Stimulated activated CD4-positive, alpha-beta T cell treated with anti-CD3 and anti-CD28 coated beads, TNF-alpha, amount 100 ng/mL, for 48 hours (primary cell): ENCODE results near the gene UNKL.

Experiments used
- DNase-seq, 3 donors: peaks; one replicate each; pipeline ENCODE4 v3.0.0-alpha.2; 2020; ENCODE audit warnings: low read depth in 3 of 3

UNKL gene

DNA sequence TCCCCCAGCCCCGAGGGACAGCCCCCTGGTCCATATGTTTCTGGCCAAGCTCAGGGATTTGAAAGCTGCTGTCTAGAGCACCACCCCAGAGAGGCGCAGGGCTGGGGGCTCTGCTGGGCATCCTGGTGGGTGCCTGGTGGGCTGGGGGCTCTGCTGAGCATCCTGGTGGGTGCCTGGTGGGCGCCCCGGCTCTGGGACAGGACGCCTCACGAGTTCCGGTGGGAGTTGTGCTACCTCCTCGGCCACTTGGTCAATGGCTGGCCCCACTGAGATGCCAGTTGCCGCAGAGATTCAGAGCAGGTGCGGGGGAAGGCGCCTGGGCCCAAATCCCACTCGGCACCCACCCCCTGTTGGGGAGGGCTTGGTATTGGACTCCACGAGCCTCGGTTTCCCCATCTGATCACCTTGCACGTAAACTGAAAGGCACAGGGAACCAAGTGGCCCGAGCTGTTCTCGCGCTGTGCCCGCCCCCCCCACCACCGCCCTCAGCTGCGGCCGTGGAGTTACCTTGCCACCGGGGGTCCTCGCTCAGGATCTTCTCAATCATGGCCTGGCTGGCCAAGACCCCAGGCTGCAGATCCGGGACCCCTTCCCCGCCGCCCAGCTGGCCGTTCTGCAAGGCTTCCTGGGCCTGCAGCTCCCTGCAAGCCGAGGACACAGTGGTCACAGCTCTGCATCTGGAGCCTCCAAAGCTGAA, 13.3 kb downstream of the UNKL start:
- DNase-seq, result no peak

DNA sequence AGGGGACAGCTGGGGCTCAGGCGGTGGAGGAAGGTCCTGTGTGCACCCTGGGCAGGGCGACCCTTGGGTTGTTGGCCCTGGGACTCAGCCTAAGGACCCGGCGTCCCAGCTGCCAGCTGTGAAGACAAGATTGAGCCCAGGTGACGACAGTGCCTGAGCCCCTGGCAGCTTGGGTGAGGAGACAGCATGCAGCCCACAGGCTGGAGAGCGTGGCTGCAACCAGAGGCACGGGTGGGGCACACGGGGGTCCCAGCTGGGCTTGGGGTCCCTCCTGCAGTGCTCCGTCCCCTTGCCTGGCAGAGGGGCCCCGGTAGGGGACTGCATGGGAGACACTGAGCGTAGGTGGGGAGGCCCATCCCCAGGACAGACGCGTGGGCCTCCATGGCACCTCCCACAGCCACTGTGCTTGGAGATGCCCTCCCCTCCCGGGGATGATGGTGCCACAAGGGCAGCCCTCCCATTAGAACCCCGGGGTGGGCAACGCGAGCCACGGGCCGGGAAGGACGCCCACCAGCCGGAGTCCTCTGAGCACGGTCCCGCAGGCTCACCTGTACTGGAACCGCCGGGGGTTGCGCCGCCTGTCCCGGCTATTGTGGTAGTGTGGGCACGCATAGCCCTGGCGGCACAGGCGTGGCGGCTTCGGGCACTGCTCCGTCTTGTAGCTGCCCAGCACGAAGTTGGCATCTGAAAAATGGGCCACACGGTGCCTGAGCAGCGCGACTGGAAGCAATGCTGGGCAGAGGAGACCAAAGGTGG, 15.5 kb downstream of the UNKL start:
- DNase-seq, result no peak

DNA sequence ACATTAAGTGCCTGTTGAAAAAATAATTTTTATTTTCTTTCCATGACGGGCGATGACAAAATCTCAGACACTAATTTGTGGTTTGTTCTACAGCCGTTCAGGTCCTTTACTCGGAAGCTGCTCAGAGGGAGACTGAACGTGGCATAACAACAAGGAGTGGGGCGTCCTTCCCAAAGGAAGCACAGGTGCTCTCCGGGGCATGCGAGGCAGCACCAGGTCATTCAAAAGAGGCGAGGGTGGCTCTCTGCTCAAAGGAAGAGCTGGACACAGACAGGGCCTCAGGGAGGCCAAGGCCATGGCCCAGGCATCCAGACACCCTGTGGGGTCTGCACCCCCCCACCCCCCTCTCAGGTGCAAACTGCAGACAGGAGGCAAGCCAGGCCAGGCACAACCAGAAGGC, 16.2 kb downstream of the UNKL start:
- no peak for DNase-seq

DNA sequence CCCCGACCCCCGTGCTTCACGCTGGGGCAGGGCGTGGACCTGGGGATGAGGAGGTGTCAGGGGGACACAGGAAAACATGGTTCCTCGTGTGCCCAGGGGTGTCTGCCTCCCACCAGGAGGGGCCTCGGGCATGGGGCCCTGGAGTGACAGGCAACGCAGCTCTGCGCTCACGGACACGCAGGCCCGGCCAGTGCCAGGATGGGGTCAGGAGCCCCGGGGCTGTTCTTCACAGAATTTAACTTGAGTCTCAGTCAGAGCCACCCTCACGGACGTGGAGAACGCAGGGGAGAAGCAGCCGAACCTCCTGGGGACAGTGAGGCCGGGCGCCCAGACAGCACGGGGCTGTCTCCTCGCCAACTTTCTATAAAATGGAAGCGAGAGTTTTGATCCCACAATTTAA, 16.7 kb downstream of the UNKL start:
- no peak for DNase-seq

DNA sequence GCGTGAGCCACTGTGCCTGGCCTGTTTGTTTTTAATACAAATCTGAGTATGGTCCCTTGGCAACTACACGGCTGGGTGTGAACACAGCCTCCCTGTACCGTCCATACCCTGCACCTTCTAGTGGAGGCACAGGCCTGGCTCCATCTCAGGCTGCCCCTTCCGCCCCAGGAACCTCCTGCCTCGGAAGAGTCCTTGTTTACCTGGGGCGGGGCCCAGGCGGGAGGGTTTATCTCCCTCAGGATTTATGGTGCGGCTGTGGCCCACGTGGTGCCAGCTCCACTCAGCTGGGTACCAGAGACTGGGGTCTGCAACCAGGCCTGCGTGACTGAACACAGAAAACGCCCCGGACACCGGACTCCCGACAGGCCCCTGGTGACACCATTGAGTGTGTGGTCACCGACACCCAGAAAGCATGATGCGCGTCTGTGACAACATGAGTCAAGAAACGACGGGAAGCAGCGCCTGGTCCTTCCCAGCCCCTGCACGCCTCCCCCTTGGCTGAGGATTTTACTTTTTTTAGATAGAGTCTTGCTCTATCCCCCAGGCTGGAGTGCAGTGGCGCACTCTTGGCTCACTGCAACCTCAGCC, 19.0 kb downstream of the UNKL start:
- DNase-seq, result no peak

DNA sequence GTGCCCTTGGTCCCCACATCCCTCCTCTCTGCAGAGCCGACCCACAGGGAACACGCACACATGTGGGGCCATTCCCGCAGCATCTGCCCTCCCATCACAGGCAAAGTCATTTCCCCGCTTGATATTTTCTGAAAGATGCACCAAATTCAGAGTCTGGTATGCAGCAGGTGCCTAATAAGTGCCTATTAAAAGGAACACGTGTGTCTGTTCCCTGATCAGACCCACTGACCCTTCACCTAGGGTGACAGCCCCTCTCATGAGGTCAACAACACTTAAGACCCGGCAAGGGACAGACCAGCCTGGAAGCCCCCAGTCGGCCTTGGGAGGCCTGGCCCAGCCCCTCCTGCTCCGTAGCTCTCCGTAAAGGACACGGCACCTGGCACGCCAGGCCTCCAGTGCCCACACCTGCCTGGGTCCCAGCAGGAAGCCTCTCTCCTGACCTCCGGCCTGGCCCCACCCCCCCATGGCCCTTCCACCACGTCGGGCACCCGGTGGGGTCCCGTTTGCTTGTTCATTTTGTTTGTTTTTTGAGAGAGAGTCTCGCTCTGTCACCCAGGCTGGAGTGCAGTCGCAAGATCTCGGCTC, 20.0 kb downstream of the UNKL start:
- no peak for DNase-seq

DNA sequence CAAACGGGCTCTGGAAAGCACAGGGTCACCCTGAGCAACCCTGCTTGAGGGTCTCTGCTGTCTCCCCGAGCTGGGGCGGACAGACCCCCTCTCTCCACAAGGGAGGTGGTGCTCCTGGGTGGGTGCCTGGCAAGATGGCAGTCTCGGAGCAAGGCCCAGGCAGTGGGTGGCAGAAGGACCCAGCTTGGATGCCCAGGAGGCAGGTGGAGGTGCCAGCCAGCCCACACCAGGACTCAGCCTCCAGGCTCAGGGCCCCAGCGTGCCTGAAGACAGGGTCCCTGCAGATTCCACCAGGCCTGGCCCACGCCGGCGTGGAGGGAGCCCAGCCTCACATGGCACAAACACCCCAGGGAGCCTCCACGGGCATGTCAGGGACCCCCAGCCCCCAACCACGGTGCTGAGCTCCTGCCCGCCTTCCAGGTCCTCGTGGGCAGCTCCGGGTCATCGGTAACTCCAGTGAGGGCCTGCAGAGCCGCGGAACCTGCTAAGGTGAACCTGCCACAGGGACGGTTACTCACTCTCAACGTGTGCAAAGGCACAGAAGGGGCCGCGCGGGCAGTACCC, 20.8 kb downstream of the UNKL start:
- DNase-seq, result no peak

DNA sequence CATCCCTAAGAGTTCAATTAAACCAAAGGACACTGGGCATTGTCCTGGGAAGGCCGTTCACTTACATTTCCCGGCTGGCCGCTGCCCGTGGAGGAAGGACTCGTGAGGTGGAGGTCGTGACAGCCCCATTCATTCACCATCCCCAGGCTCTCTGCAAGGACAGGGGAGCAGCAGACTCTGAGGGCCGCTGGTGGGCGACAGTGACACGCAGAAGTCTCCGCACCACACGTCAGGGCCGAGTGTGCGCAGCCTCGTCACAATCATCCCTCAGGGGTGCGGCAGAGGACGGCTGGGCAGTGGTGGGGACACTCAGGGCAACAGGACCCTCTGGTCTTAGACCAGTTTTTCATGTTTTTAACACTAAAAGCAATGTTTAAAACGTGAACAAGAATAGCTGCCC, 21.7 kb downstream of the UNKL start:
- DNase-seq, result no peak

DNA sequence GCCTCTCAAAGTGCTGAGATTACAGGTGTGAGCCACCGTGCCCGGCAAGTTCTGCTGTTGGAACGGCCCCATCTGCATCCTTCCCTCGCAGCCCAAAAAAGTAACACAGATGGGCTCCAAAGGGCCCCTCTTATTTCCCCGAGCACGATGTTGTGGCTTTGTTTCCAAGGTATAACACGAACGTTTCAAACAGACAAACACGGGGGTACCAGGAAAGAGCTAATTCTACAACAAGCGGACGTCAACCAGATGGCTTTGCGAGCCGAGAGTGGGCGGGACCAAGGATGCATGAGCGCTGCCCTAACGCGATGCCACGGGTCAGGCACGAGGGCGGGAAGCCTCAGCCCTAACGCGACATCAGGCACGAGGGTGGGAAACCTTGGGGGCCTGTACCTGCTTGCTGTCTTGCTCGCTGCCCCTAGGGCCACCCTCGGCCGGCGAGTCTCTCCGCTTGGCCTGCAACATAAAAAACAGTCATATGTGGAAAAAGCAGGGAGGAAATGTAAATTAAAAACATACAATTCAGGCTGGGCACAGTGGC, 24.2 kb downstream of the UNKL start:
- no peak for DNase-seq

DNA sequence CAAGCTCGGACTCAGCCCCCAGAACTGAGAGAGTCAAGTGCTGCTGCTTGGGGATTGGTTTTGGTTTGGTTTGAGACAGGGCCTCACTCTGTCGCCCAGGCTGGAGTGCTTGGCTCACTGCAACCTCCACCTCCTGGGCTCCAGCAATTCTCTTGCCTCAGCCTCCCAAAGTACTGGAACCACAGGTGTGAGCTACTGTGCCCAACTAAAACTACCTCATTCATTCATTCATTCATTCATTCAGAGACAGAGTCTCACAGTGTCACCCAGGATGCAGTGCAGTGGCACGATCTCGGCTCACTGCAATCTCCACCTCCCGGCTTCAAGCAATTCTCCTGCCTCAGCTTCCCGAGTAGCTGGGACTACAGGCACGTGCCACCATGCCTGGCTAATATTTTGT, 24.7 kb downstream of the UNKL start:
- no peak for DNase-seq

DNA sequence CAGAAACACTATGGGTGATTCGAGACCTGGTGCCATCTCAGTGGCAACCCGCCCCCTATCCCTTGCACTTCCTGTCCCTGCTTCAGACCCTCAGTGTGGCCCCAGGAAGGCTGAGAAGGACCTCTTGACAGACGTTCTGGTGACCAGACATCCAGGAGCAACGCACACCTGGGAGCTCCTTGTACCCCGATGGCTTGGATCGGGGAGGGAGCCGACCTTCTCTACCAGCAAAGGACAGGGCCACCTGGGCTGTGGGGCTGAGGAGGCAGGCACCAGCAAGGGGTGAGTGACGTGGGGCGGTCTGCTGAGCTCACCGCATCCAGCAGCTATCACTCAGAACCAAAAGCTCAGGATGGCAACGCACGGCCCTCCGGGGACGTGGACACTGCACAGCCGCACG, 27.2 kb downstream of the UNKL start:
- no peak for DNase-seq

DNA sequence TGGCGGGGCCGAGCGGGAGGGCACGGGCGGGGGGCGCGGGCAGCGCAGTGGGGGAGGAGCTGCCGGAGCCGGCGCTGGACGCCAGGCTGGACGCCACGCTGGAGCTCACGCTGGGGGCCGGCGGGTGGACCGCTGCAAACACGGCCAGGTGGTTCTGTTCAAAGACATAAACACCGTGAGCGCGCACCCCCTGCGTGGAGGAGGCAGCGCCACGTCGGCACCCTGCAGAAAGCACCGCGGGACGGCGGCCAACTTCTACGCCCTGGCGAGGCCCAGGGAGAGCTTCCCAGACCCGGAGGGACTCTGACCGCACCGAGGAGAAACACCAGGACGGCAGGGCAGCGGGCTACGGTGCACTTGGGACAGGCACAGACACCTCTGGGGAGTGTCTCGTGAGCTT, 29.3 kb downstream of the UNKL start:
- no peak for DNase-seq

DNA sequence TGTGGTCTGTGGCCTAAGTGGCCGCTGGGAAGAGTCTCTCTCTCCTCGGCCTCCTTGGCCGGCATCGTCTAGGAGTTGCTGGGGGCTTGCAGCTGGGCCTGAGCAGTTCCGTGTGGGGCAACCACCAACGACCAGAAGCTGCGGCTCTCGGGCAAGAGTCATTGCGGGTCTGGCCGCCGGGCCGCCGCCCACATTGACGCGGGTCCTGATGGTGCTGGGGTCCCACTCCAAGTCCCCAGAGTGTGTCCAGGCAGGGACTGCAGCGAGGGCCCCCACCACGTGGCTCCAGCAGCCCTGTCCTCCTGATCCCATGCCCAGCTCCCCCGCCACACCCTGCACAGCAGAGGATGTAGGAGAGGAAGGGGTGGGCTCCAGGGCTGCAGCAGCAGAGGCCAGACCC, 30.9 kb downstream of the UNKL start:
- DNase-seq, result no peak

DNA sequence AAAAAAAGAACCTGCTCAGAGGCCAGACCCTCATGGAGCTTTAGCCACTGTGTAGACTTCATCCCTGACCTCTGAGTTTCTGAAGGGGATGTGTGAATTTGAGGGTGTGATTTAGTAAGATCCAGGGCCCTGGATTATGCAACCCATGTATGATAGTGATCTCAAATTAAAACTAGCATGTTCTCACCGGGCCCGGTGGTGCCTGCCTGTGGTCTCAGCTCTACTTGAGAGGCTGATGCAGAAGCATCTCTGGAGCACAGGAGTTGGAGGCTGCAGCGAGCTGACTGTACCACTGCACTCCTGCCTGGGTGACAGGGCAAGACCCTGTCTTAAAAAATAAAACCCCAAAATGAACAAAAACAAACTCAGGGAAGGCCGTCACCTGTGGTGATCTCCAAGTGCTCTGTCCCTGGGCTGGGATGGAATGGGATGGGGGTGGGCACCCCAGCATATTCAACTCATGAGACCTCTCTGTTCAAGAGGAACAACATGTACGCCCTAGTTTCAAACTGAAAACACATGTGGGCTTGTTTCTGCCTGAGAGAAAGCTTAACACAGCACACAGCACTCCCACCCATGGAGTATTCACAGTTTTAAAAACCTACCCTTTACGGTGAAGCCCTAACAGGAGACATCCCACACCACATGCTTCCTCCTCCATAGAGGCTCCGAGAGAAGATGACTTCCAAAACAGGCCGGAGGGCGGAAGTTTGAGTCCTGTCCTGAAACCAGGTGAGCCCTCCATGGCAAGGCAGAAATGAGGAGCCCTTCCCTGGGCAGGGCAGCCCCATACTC, 32.7 kb downstream of the UNKL start:
- no peak for DNase-seq

DNA sequence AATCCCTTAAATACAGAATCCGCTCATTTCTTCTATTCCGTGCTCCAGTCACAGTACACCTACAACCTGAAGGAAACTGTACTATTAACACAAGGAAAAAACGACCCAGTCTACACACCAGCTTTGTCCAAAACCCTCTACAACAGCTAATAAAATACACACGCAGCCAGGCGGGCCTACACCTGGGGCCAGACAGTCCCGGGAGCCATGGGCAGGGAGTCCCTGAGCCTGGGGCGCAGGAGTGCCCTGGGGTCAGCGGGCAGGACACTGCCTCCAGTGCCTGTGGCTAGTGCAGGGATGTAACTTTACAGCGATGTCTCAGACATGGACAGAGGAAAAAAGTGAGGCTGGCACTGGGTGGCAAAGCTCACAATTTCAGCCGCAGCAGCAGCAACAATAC, 34.3 kb downstream of the UNKL start:
- DNase-seq, result no peak

DNA sequence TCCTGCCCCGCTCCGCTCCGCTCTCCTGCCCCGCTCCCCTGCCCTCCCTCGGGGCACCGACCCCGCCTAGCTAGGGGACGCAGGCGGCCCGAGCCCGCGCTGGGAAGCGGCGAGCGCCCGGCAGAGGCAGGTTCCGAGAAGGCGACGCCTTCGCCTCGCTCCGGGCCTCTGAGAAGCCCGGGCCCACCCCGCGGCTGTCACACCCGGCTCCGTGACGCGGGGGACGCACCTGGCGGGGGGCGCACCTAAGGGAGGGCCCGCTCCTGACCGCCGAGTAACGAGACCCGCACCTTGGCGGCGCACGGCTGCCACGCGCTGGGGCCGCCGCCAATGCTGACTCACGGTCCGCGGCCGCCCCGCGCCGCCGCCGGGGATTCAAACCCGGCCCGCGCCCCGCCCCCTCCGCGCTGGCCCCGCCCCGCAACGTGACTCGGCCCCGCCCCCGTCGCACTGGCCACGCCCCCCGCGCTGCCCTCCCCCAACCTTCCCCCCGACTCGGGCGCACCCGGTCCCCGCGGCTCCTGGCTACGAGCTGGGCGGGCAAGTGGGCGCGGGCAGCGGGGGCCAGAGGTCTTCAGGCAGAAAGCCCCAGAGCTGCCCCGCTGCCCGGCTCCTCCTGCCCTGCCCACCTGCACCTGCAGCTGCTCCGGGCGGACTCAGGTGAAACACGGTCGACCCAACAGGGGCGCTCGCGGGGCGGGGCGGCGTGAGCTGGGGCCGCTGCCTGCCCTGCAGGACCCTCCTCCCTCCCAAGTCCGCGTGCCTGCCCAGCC, 35.0 kb downstream of the UNKL start:
- peak; percentile 37 to 81 (median 60) for DNase-seq

DNA sequence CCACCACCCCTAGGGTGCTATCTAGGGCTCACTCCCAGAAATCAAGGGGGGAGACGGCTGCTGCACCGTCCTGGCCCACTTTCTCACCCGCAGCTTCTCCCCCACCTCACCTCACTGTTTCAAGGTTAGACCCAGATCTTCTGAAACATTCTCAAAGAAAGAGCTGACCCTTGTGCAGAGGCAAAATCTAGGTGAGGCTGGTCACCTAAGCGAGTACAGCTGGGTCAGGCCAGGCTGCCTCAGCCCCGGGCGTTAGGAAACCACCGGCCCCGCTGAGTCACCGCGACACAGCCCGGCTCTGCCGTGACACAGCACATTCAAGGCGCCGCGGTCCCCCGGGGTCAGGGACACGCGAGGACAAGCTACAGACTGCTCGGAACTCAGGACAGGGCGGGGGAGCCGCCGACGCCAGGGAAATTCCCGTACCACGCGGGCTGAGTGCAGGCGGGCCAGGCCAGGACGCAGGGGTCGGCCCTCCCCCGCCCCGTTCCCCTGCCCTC, 35.6 kb downstream of the UNKL start:
- peak; percentile 39 to 73 (median 60) for DNase-seq

DNA sequence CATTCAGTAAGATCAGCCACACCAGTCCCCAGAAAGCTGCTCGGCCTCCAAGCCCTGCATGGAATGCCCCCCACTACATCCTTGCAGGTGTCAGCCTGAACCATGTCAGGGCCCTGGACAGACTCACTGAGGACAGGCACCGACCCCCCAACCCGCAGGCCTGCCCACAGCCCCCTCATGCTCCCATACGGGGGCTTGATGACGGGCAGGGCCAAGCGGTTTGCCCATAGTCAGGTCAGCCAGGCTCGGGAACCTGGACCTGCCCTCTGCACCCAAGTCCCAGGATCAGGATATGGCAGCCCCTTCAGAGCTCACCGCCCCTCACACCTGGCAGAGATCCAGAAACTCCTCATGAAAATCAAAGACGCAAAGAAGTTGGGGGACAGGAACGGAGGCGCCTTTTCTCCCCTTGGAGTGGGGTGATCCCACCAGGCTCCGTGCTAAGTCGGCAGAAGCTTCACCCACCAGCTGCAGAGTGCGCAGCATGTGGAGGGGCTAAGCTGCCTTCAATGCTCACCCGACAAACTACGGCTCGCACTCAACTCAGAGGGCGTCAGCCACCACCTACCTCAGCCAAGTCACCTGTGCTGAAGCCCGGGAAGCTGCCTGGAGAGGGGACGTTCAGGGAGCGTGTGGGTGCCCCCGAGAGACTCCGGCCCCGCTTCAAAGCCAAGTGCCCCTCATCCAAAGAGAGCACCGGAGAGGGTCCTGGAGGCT, 36.3 kb downstream of the UNKL start:
- DNase-seq, result no peak

DNA sequence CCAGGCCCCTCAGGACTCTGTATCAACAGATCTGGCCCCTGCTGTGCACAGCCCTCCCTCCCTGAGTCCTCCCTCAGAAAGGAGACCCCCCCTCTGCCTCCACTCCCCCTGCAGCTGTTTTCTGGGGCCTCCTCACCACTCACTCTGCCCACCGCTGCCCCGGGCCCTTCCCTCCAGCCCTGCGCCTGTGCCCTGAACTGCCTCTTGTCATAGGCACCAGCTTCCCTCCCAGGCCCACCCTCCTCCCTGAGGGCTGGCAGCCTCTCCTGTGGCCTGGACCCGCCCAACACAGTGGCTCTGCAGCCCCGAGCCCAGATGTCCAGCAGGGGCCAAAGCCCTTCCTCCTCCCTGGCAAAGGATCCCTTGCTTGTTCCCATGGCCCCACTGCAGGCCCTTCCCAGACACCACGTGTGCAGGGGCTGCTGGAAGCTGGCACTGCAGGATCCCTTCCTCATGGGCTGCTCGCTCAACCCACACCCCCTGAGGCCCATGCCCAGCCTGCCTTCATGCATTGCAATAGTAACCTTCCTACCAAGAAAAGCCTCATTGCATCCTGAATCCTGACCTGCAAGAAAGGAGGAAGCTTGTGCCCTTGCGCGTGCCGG, 37.0 kb downstream of the UNKL start:
- DNase-seq, result no peak
